ENCODE results near the gene SLC35D2.
"Not testable (repeated sequence)": the region's sequence is repeated elsewhere in the genome, so short reads cannot be mapped to it uniquely, and the experiment has no call there.

SLC35D2 gene

GRCh38 chr9:96317335-96317980 is 66.1 kb downstream of the SLC35D2 start:
- peak; percentile 60 for DNase-seq (ENCODE audit: extremely low spot score)
- ChIA-PET POLR2A (no interaction called here), CTCF (interaction anchor here (0.6 to 4.7 kb wide), 20 partner anchors 9 to 759 kb away, joined by 3 to 46 read pairs (median 4); no protein-coding TSS in a partner anchor)
- TF ChIP-seq CTCF (IDR thresholded peaks at IDR 0.05; ENCODE audit: control extremely low read depth, extremely low read depth, low read depth, missing control alignments) = peak; percentile 62

- TF ChIP-seq CTCF (IDR thresholded peaks at IDR 0.05; ENCODE audit: control extremely low read depth, extremely low read depth, low read depth, missing control alignments) = no peak
- ChIA-PET CTCF (interaction anchor here (1.3 to 3.8 kb wide), 2 partner anchors 18 to 77 kb away, joined by 3 to 24 read pairs; no protein-coding TSS in a partner anchor), POLR2A (no interaction called here)
- DNase-seq (ENCODE audit: extremely low spot score) = no peak
Observed at GRCh38 chr9:96309850-96310249, 73.7 kb downstream of the SLC35D2 start.

- POLR2A ChIA-PET; DNase-seq (ENCODE audit: extremely low spot score): not testable (repeated sequence)
- CTCF ChIA-PET = interaction anchor here (2.8 to 3.8 kb wide), 2 partner anchors 10 to 21 kb away, joined by 13 to 24 read pairs; no protein-coding TSS in a partner anchor
Observed at GRCh38 chr9:96306958-96307357, 76.6 kb downstream of the SLC35D2 start.

- ChIA-PET POLR2A (no interaction called here), CTCF (interaction anchor here (1.4 to 3.3 kb wide), 3 partner anchors 10 to 11 kb away, joined by 3 to 13 read pairs (median 4); no protein-coding TSS in a partner anchor)
- no peak for DNase-seq (ENCODE audit: extremely low spot score)
- TF ChIP-seq CTCF (IDR thresholded peaks at IDR 0.05; ENCODE audit: control extremely low read depth, extremely low read depth, low read depth, missing control alignments) = no peak
Observed at GRCh38 chr9:96305171-96305570, 78.3 kb downstream of the SLC35D2 start.

GRCh38 chr9:96304230-96304629 is 79.3 kb downstream of the SLC35D2 start:
- ChIA-PET CTCF (interaction anchor here (1.4 to 3.3 kb wide), 3 partner anchors 9 to 12 kb away, joined by 3 to 13 read pairs (median 4); no protein-coding TSS in a partner anchor), POLR2A (no interaction called here)
- TF ChIP-seq CTCF (IDR thresholded peaks at IDR 0.05; ENCODE audit: control extremely low read depth, extremely low read depth, low read depth, missing control alignments) = no peak
- DNase-seq (ENCODE audit: extremely low spot score) = no peak

- CTCF ChIA-PET = interaction anchor here (1.3 to 3.3 kb wide), 2 partner anchors 15 to 65 kb away, joined by 3 to 13 read pairs; no protein-coding TSS in a partner anchor
- no peak for TF ChIP-seq CTCF (IDR thresholded peaks at IDR 0.05; ENCODE audit: control extremely low read depth, extremely low read depth, low read depth, missing control alignments)
- POLR2A ChIA-PET = no interaction called here
- no peak for DNase-seq (ENCODE audit: extremely low spot score)
Observed at GRCh38 chr9:96302021-96302420, 81.5 kb downstream of the SLC35D2 start, which contains the start of gene HSD17B3. HSD17B3 (minus strand) TSS chr9:96302176; CDS start chr9:96302104, 72 bp downstream.

GRCh38 chr9:96299823-96300222 is 83.7 kb downstream of the SLC35D2 start:
- CTCF ChIA-PET = no interaction called here
- POLR2A ChIA-PET = no interaction called here
- no peak for DNase-seq (ENCODE audit: extremely low spot score)
- no peak for TF ChIP-seq CTCF (IDR thresholded peaks at IDR 0.05; ENCODE audit: control extremely low read depth, extremely low read depth, low read depth, missing control alignments)
